KMS-11 (cell line): Measurements from ENCODE around the gene SEPHS1.
"Not testable (repeated sequence)": the region's sequence is repeated elsewhere in the genome, so short reads cannot be mapped to it uniquely, and the experiment has no call there.

Source experiments
- H2AFZ ChIP-seq: fragments of 200-600 bp; sonication (generic); 2 replicates; pipeline ENCODE4 v1.6.1; 2016; ENCODE audit warnings: antibody characterized with exemption, mixed run types, low read depth
- H3K27ac ChIP-seq: fragments of 200-600 bp; sonication (generic); 2 replicates; pipeline ENCODE4 v1.6.1; 2016; ENCODE audit warnings: mild to moderate bottlenecking, mixed run types
- H3K27me3 ChIP-seq: fragments of 200-600 bp; sonication (generic); 2 replicates; pipeline ENCODE4 v1.6.1; 2017; ENCODE audit warnings: mild to moderate bottlenecking, low read depth, mixed run types, moderate library complexity; ENCODE audit not compliant: insufficient read depth
- H3K36me3 ChIP-seq: fragments of 200-600 bp; sonication (generic); 2 replicates; pipeline ENCODE4 v1.6.1; 2017; ENCODE audit warnings: mild to moderate bottlenecking, mixed run types; ENCODE audit not compliant: insufficient read depth
- H3K4me1 ChIP-seq: fragments of 200-600 bp; sonication (generic); 2 replicates; pipeline ENCODE4 v1.6.1; 2016; ENCODE audit warnings: mild to moderate bottlenecking, low read depth, mixed run types; ENCODE audit not compliant: poor library complexity, severe bottlenecking
- H3K4me2 ChIP-seq: fragments of 200-600 bp; sonication (generic); 2 replicates; pipeline ENCODE4 v1.7.0; 2016; ENCODE audit warnings: mild to moderate bottlenecking, mixed run types
- H3K4me3 ChIP-seq: fragments of 200-600 bp; sonication (generic); IDR thresholded peaks from 2 replicates; pipeline ENCODE4 v1.6.1; 2017; ENCODE audit warnings: low read depth, low read length, mixed read lengths; ENCODE audit not compliant: insufficient read depth
- H3K79me2 ChIP-seq: fragments of 200-600 bp; sonication (generic); 2 replicates; pipeline ENCODE4 v1.6.1; 2016; ENCODE audit warnings: low read depth, mixed run types; ENCODE audit not compliant: insufficient read depth
- H3K9ac ChIP-seq: fragments of 200-600 bp; sonication (generic); 2 replicates; pipeline ENCODE4 v1.6.1; 2016; ENCODE audit warnings: mild to moderate bottlenecking, mixed run types
- H4K20me1 ChIP-seq: fragments of 200-600 bp; sonication (generic); 2 replicates; pipeline ENCODE4 v1.6.1; 2016; ENCODE audit warnings: mild to moderate bottlenecking, mixed run types; ENCODE audit not compliant: insufficient read depth
- TF ChIP-seq, protein P1 (sequence below): fragments of 200-600 bp; sonication (generic); conservative IDR thresholded peaks from 2 replicates; pipeline ENCODE4 v1.6.1; 2017; ENCODE audit warnings: low read depth, mild to moderate bottlenecking, antibody characterized with exemption, low read length, moderate library complexity, mixed read lengths

Gene SEPHS1

DNA sequence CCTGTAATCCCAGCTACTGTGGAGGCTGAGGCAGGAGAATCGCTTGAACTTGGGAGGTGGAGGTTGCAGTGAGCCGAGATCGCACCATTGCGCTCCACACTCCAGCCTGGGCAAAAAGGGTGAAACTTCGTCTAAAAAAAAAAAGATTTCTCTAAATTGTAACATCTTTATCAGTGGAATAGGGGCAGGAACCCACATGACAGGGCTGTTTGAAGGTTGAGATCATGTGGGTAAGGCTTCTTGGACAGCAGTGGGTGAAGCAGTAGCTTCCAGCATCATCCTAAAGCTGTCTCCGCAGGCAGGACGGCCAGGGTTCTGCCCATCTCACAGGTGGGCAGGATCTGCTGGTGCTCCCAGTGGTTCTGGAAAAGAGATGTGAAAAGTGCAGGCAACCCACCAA lies 37.9 kb upstream of the SEPHS1 start:
- Histone ChIP-seq H4K20me1 (no peaks in the 10 kb centered on the region), H2AFZ (no peak overlapping the region), H3K4me1 (no peaks in the 10 kb centered on the region), H3K4me3 (no peak overlapping the region), H3K27ac (no peak overlapping the region), H3K4me2 (no peak overlapping the region), H3K27me3 (no peaks in the 10 kb centered on the region), H3K79me2 (no peaks in the 10 kb centered on the region), H3K9ac (no peak overlapping the region), H3K36me3 (no peaks in the 10 kb centered on the region)
- TF ChIP-seq, protein P1, sequence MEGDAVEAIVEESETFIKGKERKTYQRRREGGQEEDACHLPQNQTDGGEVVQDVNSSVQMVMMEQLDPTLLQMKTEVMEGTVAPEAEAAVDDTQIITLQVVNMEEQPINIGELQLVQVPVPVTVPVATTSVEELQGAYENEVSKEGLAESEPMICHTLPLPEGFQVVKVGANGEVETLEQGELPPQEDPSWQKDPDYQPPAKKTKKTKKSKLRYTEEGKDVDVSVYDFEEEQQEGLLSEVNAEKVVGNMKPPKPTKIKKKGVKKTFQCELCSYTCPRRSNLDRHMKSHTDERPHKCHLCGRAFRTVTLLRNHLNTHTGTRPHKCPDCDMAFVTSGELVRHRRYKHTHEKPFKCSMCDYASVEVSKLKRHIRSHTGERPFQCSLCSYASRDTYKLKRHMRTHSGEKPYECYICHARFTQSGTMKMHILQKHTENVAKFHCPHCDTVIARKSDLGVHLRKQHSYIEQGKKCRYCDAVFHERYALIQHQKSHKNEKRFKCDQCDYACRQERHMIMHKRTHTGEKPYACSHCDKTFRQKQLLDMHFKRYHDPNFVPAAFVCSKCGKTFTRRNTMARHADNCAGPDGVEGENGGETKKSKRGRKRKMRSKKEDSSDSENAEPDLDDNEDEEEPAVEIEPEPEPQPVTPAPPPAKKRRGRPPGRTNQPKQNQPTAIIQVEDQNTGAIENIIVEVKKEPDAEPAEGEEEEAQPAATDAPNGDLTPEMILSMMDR = no peak

DNA sequence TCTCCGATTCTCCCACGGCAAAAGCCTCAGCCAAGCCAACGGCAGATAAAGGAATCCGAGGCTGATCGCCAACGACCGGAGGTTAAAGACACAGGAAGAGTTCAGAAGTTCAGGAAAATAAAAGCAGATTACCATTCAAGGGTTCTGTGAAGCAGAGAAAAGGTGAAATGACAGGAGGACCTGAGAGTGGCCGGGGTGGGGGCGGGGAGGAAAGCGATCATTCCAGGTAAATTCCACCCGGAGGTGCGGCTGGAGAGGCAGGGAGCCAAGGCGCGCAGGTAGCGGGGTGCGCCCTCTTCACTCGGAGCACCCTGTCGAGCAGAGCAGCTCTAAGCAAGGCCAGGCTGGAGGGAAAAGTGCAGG lies 35.3 kb upstream of the SEPHS1 start:
- no peaks in the 10 kb centered on the region for H3K4me1 ChIP-seq
- H3K9ac ChIP-seq = no peak overlapping the region
- H2AFZ ChIP-seq = no peak overlapping the region
- TF ChIP-seq, protein P1 = no peak
- no peaks in the 10 kb centered on the region for H3K27me3 ChIP-seq
- no peaks in the 10 kb centered on the region for H4K20me1 ChIP-seq
- no peak overlapping the region for H3K27ac ChIP-seq
- H3K4me3 ChIP-seq = no peak overlapping the region
- H3K4me2 ChIP-seq = no peak overlapping the region
- no peaks in the 10 kb centered on the region for H3K79me2 ChIP-seq
- H3K36me3 ChIP-seq = no peaks in the 10 kb centered on the region

DNA sequence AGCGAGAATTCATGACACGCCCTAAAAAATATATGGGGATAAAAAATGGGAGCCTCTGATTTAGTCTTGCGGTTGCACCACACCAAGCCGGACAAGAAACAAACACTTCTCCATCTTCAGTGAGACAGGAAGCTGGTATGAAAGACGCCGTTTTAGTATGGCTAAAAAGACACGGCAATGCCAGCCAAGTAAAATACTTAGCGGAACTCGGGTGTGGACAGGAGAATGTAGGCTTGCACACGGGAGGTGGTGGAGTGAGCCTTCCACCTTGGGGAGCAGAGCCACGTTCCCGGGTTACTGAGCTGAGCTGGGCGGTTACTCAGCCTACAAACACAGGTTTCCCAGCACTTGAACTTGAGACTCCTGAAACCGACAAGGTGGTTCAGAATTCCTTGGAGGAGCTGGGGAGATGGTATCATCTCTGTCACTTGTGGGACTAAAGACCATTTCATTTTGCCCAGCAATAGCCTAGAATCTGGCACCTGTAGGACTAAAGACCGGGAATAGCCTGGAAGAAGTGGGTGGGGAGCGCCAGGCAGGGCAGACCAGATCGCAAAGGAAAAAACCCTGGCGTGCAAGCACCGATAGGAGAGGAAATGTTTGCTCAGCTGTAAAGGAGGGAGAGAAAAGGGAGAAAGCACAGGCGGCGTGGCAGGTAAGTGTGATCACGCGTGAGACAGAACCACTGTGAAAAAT lies 34.8 kb upstream of the SEPHS1 start:
- no peak overlapping the region for H3K4me2 ChIP-seq
- no peak overlapping the region for H3K9ac ChIP-seq
- no peak overlapping the region for H3K27ac ChIP-seq
- no peaks in the 10 kb centered on the region for H3K4me1 ChIP-seq
- TF ChIP-seq, protein P1 = no peak
- H3K36me3 ChIP-seq = no peaks in the 10 kb centered on the region
- H3K79me2 ChIP-seq = no peaks in the 10 kb centered on the region
- no peak overlapping the region for H2AFZ ChIP-seq
- H4K20me1 ChIP-seq = no peaks in the 10 kb centered on the region
- H3K4me3 ChIP-seq = no peak overlapping the region
- no peaks in the 10 kb centered on the region for H3K27me3 ChIP-seq

DNA sequence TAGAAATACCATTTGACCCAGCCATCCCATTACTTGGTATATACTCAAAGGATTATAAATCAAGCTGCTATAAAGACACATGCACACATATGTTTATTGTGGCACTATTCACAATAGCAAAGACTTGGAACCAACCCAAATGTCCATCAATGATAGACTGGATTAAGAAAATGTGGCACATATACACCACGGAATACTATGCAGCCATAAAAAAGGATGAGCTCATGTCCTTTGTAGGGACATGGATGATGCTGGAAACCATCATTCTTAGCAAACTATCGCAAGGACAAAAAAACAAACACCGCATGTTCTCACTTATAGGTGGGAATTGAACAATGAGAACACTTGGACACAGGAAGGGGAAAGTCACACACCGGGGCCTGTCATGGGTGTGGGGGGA lies 31.0 kb upstream of the SEPHS1 start:
- not testable (repeated sequence) for H3K4me1 ChIP-seq, H3K9ac ChIP-seq, H4K20me1 ChIP-seq, H3K27me3 ChIP-seq, H3K36me3 ChIP-seq, H3K27ac ChIP-seq, H3K4me2 ChIP-seq, H3K4me3 ChIP-seq, H2AFZ ChIP-seq, H3K79me2 ChIP-seq

DNA sequence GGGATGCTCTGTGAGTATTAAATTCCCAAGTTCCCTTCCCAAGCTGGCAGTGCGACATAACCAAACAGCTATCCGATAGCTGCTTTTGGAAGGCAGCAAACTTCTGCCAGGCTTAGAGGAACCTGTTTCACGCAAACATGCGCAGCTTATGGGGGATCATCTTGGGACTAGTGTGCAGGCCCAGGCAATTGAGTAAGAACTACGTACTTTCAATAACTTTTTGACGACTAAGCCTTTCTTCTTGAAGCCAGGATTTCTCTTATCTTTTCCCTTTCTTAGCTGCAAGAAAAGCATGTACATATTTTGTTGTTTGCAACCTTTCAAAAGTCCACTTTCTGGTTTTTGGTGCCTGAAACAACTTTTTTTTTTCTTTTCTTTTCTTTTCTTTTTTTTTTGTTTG lies 28.7 kb upstream of the SEPHS1 start:
- H2AFZ ChIP-seq = no peak overlapping the region
- H3K4me1 ChIP-seq = peaks cover 3% of the 10 kb centered on the region
- H3K79me2 ChIP-seq = no peaks in the 10 kb centered on the region

More for the DNA sequence above, 28.7 kb upstream of the SEPHS1 start:
- H3K36me3 ChIP-seq = no peaks in the 10 kb centered on the region
- TF ChIP-seq, protein P1 = no peak
- H3K27me3 ChIP-seq = no peaks in the 10 kb centered on the region
- no peak overlapping the region for H3K27ac ChIP-seq
- H3K4me3 ChIP-seq = no peak overlapping the region
- H3K4me2 ChIP-seq = no peak overlapping the region
- H4K20me1 ChIP-seq = no peaks in the 10 kb centered on the region
- no peak overlapping the region for H3K9ac ChIP-seq
